HG02970 (cell line): ENCODE results near the gene COL5A1.

Experiments used
- ATAC-seq: cut with Tn5 transposase; IDR thresholded peaks from one replicate; pipeline ENCODE4 v1.9.1; 2021; ENCODE audit warnings: mild to moderate bottlenecking, moderate library complexity, moderate number of reproducible peaks; ENCODE audit not compliant: unreplicated experiment, low FRiP score

The COL5A1 gene

GRCh38 chr9:134861595-134862334 is 220.2 kb downstream of the COL5A1 start:
- no peak for ATAC-seq

- no peak for ATAC-seq
These were observed 221.8 kb downstream of the COL5A1 start for GRCh38 chr9:134863306-134863902.

- ATAC-seq: no peak
These were observed 222.6 kb downstream of the COL5A1 start for GRCh38 chr9:134863941-134864820.

GRCh38 chr9:134864821-134865190 is 223.2 kb downstream of the COL5A1 start:
- no peak for ATAC-seq

GRCh38 chr9:134867917-134868750 is 226.5 kb downstream of the COL5A1 start:
- ATAC-seq: no peak

GRCh38 chr9:134868751-134869553 is 227.3 kb downstream of the COL5A1 start:
- ATAC-seq: no peak

GRCh38 chr9:134869554-134870300 is 228.1 kb downstream of the COL5A1 start:
- ATAC-seq: no peak

- no peak for ATAC-seq
These were observed 228.7 kb downstream of the COL5A1 start for GRCh38 chr9:134870301-134870694.

- ATAC-seq: no peak
These were observed 229.4 kb downstream of the COL5A1 start for GRCh38 chr9:134870746-134871662.

GRCh38 chr9:134871697-134872340 is 230.2 kb downstream of the COL5A1 start:
- no peak for ATAC-seq

- ATAC-seq: no peak
These were observed 231.1 kb downstream of the COL5A1 start for GRCh38 chr9:134872482-134873231.

GRCh38 chr9:134875371-134875770 is 233.8 kb downstream of the COL5A1 start:
- ATAC-seq: no peak

- ATAC-seq: no peak
These were observed 235.9 kb downstream of the COL5A1 start for GRCh38 chr9:134877541-134877940.

- no peak for ATAC-seq
These were observed 238.3 kb downstream of the COL5A1 start for GRCh38 chr9:134879664-134880483.

- no peak for ATAC-seq
These were observed 239.1 kb downstream of the COL5A1 start, which contains the start of gene FCN2 for GRCh38 chr9:134880484-134881312. Gene FCN2, plus strand, starts transcription at chr9:134880810. Its CDS starts 12 bp downstream, at chr9:134880822.
